ENCODE data around the gene PKIB. TPM values are rescaled to one million over a fixed set of nuclear protein-coding genes. Genes with fewer than 3 reads are reported as not detected.
A peak's percentile ranks its signal among the peaks of the same experiment; 100 is the strongest.

The PKIB gene
- total RNA-seq, 1 donor from 2014 or later, result 48.1 TPM

DNA sequence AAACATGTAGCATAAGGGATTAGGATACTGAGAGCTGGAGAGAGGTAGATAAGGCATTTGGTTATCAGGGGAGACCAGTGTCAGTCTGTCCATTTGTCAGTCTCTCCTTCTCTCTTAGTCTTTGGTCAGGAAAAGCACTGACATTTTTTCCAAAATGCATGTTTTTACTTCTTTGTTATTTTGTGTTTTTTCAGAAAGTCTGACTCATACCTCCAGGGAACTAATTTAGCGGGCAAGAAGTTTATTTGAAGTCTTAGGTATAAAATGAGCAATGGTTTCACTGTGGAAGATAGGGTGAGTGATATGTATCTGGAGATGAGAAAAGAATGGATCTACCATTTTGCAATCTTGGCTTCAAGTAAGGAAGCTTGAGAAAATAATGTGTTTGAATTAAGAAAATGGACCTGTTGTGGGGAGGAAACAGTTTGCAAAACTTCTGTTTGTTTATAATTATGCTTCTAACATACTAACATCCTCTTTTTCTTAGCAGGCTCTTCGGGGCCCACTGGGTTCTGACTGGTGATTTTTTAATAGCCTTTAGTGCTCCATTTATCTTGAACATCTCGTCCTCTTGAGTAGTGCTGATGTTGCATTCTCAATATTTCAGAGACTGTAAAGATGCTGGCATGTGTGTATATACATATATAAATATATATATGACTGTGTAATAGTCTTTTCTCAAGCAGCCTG, 102.4 kb downstream of the PKIB start:
- Mint-ChIP-seq H3K27me3 (ENCODE audit: unreplicated experiment) (no peaks in the 10 kb centered on the region), H3K27ac (ENCODE audit: unreplicated experiment) (no peak overlapping the region), H3K4me1 (ENCODE audit: low read depth, unreplicated experiment) (peaks cover 22% of the 10 kb centered on the region), H3K9me3 (ENCODE audit: unreplicated experiment) (no peaks in the 10 kb centered on the region), H3K4me3 (ENCODE audit: unreplicated experiment) (no peak overlapping the region), H3K36me3 (ENCODE audit: unreplicated experiment) (no peaks in the 10 kb centered on the region)
- TF ChIP-seq, protein P1, sequence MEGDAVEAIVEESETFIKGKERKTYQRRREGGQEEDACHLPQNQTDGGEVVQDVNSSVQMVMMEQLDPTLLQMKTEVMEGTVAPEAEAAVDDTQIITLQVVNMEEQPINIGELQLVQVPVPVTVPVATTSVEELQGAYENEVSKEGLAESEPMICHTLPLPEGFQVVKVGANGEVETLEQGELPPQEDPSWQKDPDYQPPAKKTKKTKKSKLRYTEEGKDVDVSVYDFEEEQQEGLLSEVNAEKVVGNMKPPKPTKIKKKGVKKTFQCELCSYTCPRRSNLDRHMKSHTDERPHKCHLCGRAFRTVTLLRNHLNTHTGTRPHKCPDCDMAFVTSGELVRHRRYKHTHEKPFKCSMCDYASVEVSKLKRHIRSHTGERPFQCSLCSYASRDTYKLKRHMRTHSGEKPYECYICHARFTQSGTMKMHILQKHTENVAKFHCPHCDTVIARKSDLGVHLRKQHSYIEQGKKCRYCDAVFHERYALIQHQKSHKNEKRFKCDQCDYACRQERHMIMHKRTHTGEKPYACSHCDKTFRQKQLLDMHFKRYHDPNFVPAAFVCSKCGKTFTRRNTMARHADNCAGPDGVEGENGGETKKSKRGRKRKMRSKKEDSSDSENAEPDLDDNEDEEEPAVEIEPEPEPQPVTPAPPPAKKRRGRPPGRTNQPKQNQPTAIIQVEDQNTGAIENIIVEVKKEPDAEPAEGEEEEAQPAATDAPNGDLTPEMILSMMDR (IDR thresholded peaks at IDR 0.05; ENCODE audit: partially characterized antibody, unreplicated experiment), result no peak
- no peak for DNase-seq

DNA sequence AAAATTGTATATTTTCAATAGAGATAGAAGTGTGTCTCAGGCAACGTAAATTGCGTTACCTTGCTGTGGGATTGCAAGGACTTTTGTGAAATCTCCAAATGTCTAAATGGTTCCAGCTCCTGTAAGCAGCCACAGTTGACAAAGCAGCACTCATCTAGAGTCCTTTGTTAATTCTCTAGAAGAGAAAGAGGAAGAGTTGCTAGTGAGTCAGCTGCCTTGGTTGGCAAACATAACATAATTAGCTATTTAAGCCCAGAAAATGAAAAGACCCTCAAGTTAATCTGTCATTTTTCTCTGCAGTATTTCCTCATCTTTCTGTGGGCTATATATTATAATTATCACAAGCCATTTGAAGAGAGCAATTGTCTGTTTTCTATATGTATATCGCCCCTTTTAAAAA, 102.9 kb downstream of the PKIB start:
- H3K27me3 Mint-ChIP-seq (ENCODE audit: unreplicated experiment), result no peaks in the 10 kb centered on the region
- no peaks in the 10 kb centered on the region for H3K36me3 Mint-ChIP-seq (ENCODE audit: unreplicated experiment)
- no peak overlapping the region for H3K4me3 Mint-ChIP-seq (ENCODE audit: unreplicated experiment)
- H3K9me3 Mint-ChIP-seq (ENCODE audit: unreplicated experiment), result no peaks in the 10 kb centered on the region
- no peak overlapping the region for H3K27ac Mint-ChIP-seq (ENCODE audit: unreplicated experiment)
- peaks cover 24% of the 10 kb centered on the region for H3K4me1 Mint-ChIP-seq (ENCODE audit: low read depth, unreplicated experiment)
- TF ChIP-seq, protein P1 (IDR thresholded peaks at IDR 0.05; ENCODE audit: partially characterized antibody, unreplicated experiment), result no peak
- no peak for DNase-seq

DNA sequence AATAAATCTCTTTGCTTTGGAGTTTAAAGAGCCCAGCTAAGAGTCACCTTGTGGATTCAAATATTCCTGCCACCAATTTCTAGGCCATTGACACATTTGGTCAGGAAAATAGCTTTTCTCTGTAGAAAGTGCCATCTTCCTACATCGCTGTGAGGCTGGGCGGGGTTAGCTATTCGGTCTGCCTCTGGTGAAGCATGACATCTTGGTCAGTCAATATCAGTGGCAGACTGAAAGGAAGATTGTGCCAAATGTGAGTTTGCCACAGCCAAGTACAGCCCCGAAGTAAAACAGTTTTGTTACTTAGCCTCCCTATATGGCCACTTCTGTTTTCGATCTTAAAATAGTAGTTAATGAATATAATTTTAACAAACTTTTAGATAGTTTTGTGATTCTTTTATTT, 103.9 kb downstream of the PKIB start:
- Mint-ChIP-seq H3K27me3 (ENCODE audit: unreplicated experiment) (no peaks in the 10 kb centered on the region), H3K36me3 (ENCODE audit: unreplicated experiment) (no peaks in the 10 kb centered on the region), H3K27ac (ENCODE audit: unreplicated experiment) (no peak overlapping the region), H3K4me3 (ENCODE audit: unreplicated experiment) (no peak overlapping the region), H3K4me1 (ENCODE audit: low read depth, unreplicated experiment) (peaks cover 24% of the 10 kb centered on the region), H3K9me3 (ENCODE audit: unreplicated experiment) (no peaks in the 10 kb centered on the region)
- no peak for DNase-seq
- TF ChIP-seq, protein P1 (IDR thresholded peaks at IDR 0.05; ENCODE audit: partially characterized antibody, unreplicated experiment), result no peak

DNA sequence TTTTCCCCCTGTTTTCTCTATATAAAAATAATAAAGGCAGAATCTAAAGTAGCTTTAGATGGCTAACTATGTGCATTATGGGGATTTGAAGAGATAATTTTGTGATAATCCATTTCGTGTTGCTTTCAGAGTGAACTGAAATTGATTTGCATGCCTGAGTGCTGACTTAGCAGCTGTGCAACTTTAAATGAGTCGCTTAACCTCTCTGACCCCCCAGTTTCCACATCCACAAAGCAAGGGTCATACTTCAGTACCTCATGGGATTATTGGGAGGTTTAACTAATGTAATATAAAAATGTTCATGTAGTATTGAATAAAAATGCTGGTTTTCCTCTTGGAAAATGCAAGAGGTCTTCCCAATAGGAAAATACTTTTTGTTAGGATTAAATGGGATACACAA, 105.5 kb downstream of the PKIB start:
- TF ChIP-seq, protein P1 (IDR thresholded peaks at IDR 0.05; ENCODE audit: partially characterized antibody, unreplicated experiment), result no peak
- no peaks in the 10 kb centered on the region for H3K36me3 Mint-ChIP-seq (ENCODE audit: unreplicated experiment)

DNA sequence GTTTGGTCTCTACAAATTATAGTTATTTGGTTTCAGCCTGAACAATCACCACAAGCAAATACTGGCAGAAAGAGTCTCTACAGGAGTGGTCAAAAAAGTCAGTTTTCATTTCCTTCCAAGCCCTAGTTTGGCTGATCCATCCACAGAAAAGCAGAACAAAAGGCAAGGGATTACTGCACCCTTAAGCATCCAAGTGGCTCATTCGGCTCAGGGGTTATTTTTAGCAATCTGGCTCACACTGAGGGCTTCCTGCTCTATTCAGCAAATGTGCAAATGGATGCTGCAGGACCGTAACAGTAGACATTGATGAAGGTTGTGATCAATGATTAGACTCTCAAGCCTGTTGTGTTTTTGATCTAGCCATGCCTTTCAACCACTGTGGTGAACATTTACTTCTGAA, 107.1 kb downstream of the PKIB start:
- no peak for DNase-seq
- Mint-ChIP-seq H3K4me3 (ENCODE audit: unreplicated experiment) (peak overlapping the region; percentile 30), H3K27ac (ENCODE audit: unreplicated experiment) (peak overlapping the region; percentile 87), H3K9me3 (ENCODE audit: unreplicated experiment) (no peaks in the 10 kb centered on the region), H3K36me3 (ENCODE audit: unreplicated experiment) (no peaks in the 10 kb centered on the region), H3K27me3 (ENCODE audit: unreplicated experiment) (no peaks in the 10 kb centered on the region), H3K4me1 (ENCODE audit: low read depth, unreplicated experiment) (peaks cover 18% of the 10 kb centered on the region)
- TF ChIP-seq, protein P1 (IDR thresholded peaks at IDR 0.05; ENCODE audit: partially characterized antibody, unreplicated experiment), result no peak

More for the DNA sequence above, 105.5 kb downstream of the PKIB start:
- H3K4me1 Mint-ChIP-seq (ENCODE audit: low read depth, unreplicated experiment), result peaks cover 24% of the 10 kb centered on the region
- no peak for DNase-seq
- H3K27me3 Mint-ChIP-seq (ENCODE audit: unreplicated experiment), result no peaks in the 10 kb centered on the region
- H3K27ac Mint-ChIP-seq (ENCODE audit: unreplicated experiment), result no peak overlapping the region
- no peak overlapping the region for H3K4me3 Mint-ChIP-seq (ENCODE audit: unreplicated experiment)
- H3K9me3 Mint-ChIP-seq (ENCODE audit: unreplicated experiment), result no peaks in the 10 kb centered on the region

Data from glutamatergic neuron (in vitro differentiated cells).